Endothelial cell of umbilical vein (primary cell): Measurements from ENCODE around the gene PTPN9. TPM values are rescaled to one million over a fixed set of nuclear protein-coding genes. Genes with fewer than 3 reads are reported as not detected.

Experiments used
- BruUV-seq: library from RNA; stranded (reverse); fragments of 400-500 nt; replicated peaks from 2 replicates; lab custom pipeline; 2021; lab: Mats Ljungman, UMichigan
- CTCF ChIA-PET: fragments of 300-600, 350-600 bp; sonication (Branson Sonifier 250); formaldehyde crosslinking; loops from one replicate; lab custom pipeline; 2021; ENCODE audit warnings: antibody characterized with exemption, inconsistent platforms; lab: Charles Lee
- POLR2A ChIA-PET: fragments of 300-600, 350-600 bp; sonication (Branson Sonifier 250); formaldehyde crosslinking; loops from one replicate; lab custom pipeline; 2021; ENCODE audit warnings: antibody characterized with exemption, inconsistent platforms; lab: Charles Lee
- DNase-seq: peaks from one replicate; pipeline ENCODE4 v3.0.0-alpha.2; 2011; ENCODE audit warnings: low read depth, low spot score
- FAIRE-seq: peaks from 2 replicates; lab custom pipeline; 2011; peaks lifted over from hg19 to GRCh38; lab: Jason Lieb, UNC
- H2AFZ ChIP-seq: 2 replicates; pipeline ENCODE4 v1.6.0; 2012; ENCODE audit warnings: low read depth, low read length, control low read depth, inconsistent platforms
- H3K27ac ChIP-seq: 2 replicates; pipeline ENCODE4 v1.5.1; 2011; ENCODE audit warnings: low read depth, mild to moderate bottlenecking, control low read depth, low read length, moderate library complexity; ENCODE audit not compliant: insufficient read depth
- H3K27me3 ChIP-seq, 2 experiments: 2 replicates each; pipeline versions ENCODE4 v1.6.0 to v1.6.1; 2011; ENCODE audit warnings: low read length in 2 of 2, mixed read lengths in 1 of 2; ENCODE audit not compliant: control insufficient read depth in 2 of 2, insufficient read depth in 2 of 2
- H3K36me3 ChIP-seq, 2 experiments: 2 replicates in 1 of 2; 3 replicates in 1 of 2; pipeline ENCODE4 v1.5.1; 2011; ENCODE audit warnings: low read length in 2 of 2, mild to moderate bottlenecking in 1 of 2, moderate library complexity in 1 of 2; ENCODE audit not compliant: control insufficient read depth in 2 of 2, insufficient read depth in 2 of 2; ENCODE audit errors: extremely low read depth in 1 of 2
- H3K4me1 ChIP-seq: 3 replicates; pipeline ENCODE4 v1.5.1; 2011; ENCODE audit warnings: mild to moderate bottlenecking, low read length; ENCODE audit not compliant: control insufficient read depth, insufficient read depth; ENCODE audit errors: extremely low read depth
- H3K4me2 ChIP-seq: 2 replicates; pipeline ENCODE4 v1.6.1; 2011; ENCODE audit warnings: low read length, control low read depth, mixed read lengths; ENCODE audit not compliant: insufficient read depth
- H3K4me3 ChIP-seq, 3 experiments: fragments of 200-600 bp in 1 of 3; sonication (generic), shearing (Covaris generic) in 1 of 3; replicated peaks in 1 of 3; 2 replicates each; pipeline ENCODE4 v1.5.1; 2011 to 2016; ENCODE audit warnings: control low read depth in 3 of 3, low read length in 3 of 3, mild to moderate bottlenecking in 2 of 3, inconsistent platforms in 1 of 3, low read depth in 1 of 3, moderate library complexity in 1 of 3; ENCODE audit not compliant: insufficient read depth in 1 of 3
- H3K79me2 ChIP-seq: 2 replicates; pipeline ENCODE4 v1.6.0; 2012; ENCODE audit warnings: low read length, inconsistent platforms; ENCODE audit not compliant: control insufficient read depth, insufficient read depth
- H3K9ac ChIP-seq: replicated peaks from 2 replicates; pipeline ENCODE3; 2011; ENCODE audit warnings: low read length, control low read depth; ENCODE audit not compliant: insufficient read depth; ENCODE audit errors: extremely low read depth
- H3K9me1 ChIP-seq: replicated peaks from 3 replicates; pipeline ENCODE4 v1.6.0; 2011; ENCODE audit warnings: mild to moderate bottlenecking, low read length; ENCODE audit not compliant: control insufficient read depth, insufficient read depth; ENCODE audit errors: extremely low read depth
- H3K9me3 ChIP-seq: replicated peaks from 2 replicates; pipeline ENCODE4 v1.5.1; 2012; ENCODE audit warnings: low read length, inconsistent platforms; ENCODE audit not compliant: control insufficient read depth, insufficient read depth
- H4K20me1 ChIP-seq: replicated peaks from 2 replicates; pipeline ENCODE3; 2011; ENCODE audit warnings: mild to moderate bottlenecking, low read length; ENCODE audit not compliant: control insufficient read depth, insufficient read depth; ENCODE audit errors: extremely low read depth
- EZH2 ChIP-seq: IDR thresholded peaks from 2 replicates; pipeline ENCODE4 v1.6.1; 2012; ENCODE audit warnings: borderline replicate concordance, low read depth, mild to moderate bottlenecking, moderate library complexity, low read length, inconsistent platforms; ENCODE audit not compliant: severe bottlenecking
- FOS ChIP-seq: IDR thresholded peaks from 2 replicates; pipeline ENCODE4 v1.6.1; 2011; ENCODE audit warnings: mild to moderate bottlenecking, low read length, moderate library complexity, borderline replicate concordance; ENCODE audit not compliant: insufficient read depth
- GATA2 ChIP-seq: IDR thresholded peaks from 2 replicates; pipeline ENCODE4 v1.7.0; 2011; ENCODE audit warnings: low read depth, mild to moderate bottlenecking, moderate library complexity, mixed read lengths, low read length; ENCODE audit not compliant: insufficient read length, insufficient read depth
- JUN ChIP-seq: IDR thresholded peaks from 2 replicates; pipeline ENCODE4 v1.6.1; 2011; ENCODE audit warnings: borderline replicate concordance, low read depth; ENCODE audit not compliant: insufficient read length, insufficient read depth
- MYC ChIP-seq: IDR thresholded peaks from one replicate; pipeline ENCODE4 v1.6.1; 2011; ENCODE audit warnings: mild to moderate bottlenecking, low read depth, low read length
- POLR2A ChIP-seq: IDR thresholded peaks from 2 replicates; pipeline ENCODE4 v1.6.1; 2012; ENCODE audit warnings: low read depth, mild to moderate bottlenecking, control low read depth, low read length
- POLR2AphosphoS5 ChIP-seq: IDR thresholded peaks from 2 replicates; pipeline ENCODE4 v1.6.1; 2012; ENCODE audit warnings: low read depth, mild to moderate bottlenecking, control low read depth, low read length, moderate library complexity; ENCODE audit not compliant: insufficient read depth
- dilution Hi-C: fragments of 300-500 bp; cut with MboI; formaldehyde crosslinking; loops from one replicate; pipeline ENCODE4 v1.15.0; 2019; ENCODE audit warnings: low sequenced_read_pairs; ENCODE audit not compliant: extremely low pct_ligation_motif_present
- intact Hi-C: fragments of 100-400 bp; cut with micrococcal nuclease; formaldehyde crosslinking; loops from one replicate; pipeline ENCODE4 v1.10.0; 2022
- polyA plus RNA-seq, 4 experiments: library from polyadenylated mRNA; depleted of rRNA in 3 of 4; stranded (reverse) in 3 of 4; unstranded in 1 of 4; fragments of >200 nt; gene quantifications; 2 replicates each; pipeline versions ENCODE4 v1.2.1 to v1.2.3, GENCODE V29; 2011 to 2012; ENCODE audit warnings: missing spikeins in 1 of 4
- total RNA-seq: library from RNA; stranded (reverse); gene quantifications from 2 replicates; pipeline ENCODE4 v1.2.3, GENCODE V29; 2021
- TF ChIP-seq, protein P1 (sequence below), 2 donors: IDR thresholded peaks; 1 replicate in 1 of 2; 2 replicates in 1 of 2; pipeline ENCODE4 v1.5.1; 2011; ENCODE audit warnings: low read length in 2 of 2, mild to moderate bottlenecking in 2 of 2, moderate library complexity in 2 of 2, control low read depth in 1 of 2, inconsistent platforms in 1 of 2, low read depth in 1 of 2; ENCODE audit not compliant: insufficient read depth in 1 of 2; ENCODE audit errors: extremely low read depth in 1 of 2
- TF ChIP-seq, protein P2 (sequence below): IDR thresholded peaks from 2 replicates; pipeline ENCODE4 v1.6.1; 2011; ENCODE audit not compliant: insufficient read depth, insufficient read length

The PTPN9 gene
- total and polyA plus RNA-seq, 2 donors (not counting 3 experiments of a cell fraction or from before 2014, with no cell fraction given): 31.4 to 37.2 TPM

DNA sequence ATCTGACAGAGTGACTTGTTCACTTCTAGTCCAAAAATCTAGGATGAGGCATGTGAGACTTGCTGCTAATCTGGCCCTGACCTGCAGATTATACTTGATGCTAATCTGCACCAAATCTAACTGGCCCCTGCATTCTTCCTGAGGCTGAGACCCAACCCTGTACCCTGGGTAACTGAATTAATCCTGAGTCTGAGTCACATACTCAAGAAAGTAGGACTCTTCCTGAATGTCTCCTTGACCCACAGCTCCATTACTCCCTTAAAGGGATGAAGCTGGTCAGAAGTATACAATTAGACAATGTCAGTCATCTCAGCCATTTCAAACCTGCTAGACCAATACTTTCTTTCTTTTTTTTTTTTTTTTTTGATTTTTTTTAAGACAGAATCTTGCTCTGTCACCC is 25.5 kb downstream of the PTPN9 start:
- DNase-seq (no peak), FAIRE-seq (no peak)
- TF ChIP-seq, protein P1, sequence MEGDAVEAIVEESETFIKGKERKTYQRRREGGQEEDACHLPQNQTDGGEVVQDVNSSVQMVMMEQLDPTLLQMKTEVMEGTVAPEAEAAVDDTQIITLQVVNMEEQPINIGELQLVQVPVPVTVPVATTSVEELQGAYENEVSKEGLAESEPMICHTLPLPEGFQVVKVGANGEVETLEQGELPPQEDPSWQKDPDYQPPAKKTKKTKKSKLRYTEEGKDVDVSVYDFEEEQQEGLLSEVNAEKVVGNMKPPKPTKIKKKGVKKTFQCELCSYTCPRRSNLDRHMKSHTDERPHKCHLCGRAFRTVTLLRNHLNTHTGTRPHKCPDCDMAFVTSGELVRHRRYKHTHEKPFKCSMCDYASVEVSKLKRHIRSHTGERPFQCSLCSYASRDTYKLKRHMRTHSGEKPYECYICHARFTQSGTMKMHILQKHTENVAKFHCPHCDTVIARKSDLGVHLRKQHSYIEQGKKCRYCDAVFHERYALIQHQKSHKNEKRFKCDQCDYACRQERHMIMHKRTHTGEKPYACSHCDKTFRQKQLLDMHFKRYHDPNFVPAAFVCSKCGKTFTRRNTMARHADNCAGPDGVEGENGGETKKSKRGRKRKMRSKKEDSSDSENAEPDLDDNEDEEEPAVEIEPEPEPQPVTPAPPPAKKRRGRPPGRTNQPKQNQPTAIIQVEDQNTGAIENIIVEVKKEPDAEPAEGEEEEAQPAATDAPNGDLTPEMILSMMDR (IDR thresholded peaks at IDR 0.05; ENCODE audit: extremely low read depth in 1 of 2, insufficient read depth in 1 of 2, low read depth in 1 of 2, low read length in 2 of 2): no peak
- TF ChIP-seq JUN (no peak), FOS (no peak), EZH2 (no peak), MYC (no peak), GATA2 (no peak), POLR2A (no peak), POLR2AphosphoS5 (no peak)
- TF ChIP-seq, protein P2, sequence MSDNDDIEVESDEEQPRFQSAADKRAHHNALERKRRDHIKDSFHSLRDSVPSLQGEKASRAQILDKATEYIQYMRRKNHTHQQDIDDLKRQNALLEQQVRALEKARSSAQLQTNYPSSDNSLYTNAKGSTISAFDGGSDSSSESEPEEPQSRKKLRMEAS: no peak
- Histone ChIP-seq H2AFZ (no peak overlapping the region), H3K79me2 (peaks cover 40% of the 10 kb centered on the region), H3K4me1 (no peaks in the 10 kb centered on the region), H3K4me2 (no peak overlapping the region), H3K36me3 (no peaks in the 10 kb centered on the region), H3K4me3 (no peak overlapping the region), H3K27me3 (no peaks in the 10 kb centered on the region), H4K20me1 (peaks cover 10% of the 10 kb centered on the region), H3K27ac (no peak overlapping the region), H3K9me1 (no peaks in the 10 kb centered on the region), H3K9me3 (no peaks in the 10 kb centered on the region), H3K9ac (no peak overlapping the region)
- ChIA-PET CTCF (interaction anchor here (1.2 kb wide), 1 partner anchor 45 kb away, joined by 3 read pairs; no protein-coding TSS in a partner anchor), POLR2A (no interaction called here)
- no TSS peak for BruUV-seq
- intact Hi-C loops: no loop called here
- dilution Hi-C loops: no loop called here
